Activated T-cell treated with anti-CD3 and anti-CD28 coated beads, Interleukin-2, amount 50 U/mL, for 4 hours (primary cell): Measurements from ENCODE around the gene PRTN3. TPM values are rescaled to one million over a fixed set of nuclear protein-coding genes. Genes with fewer than 3 reads are reported as not detected.

Experiments used
- ATAC-seq, 2 donors: fragments of 200-7000 bp; cut with Tn5 transposase; one replicate each; pipeline ENCODE4 v1.10.0; 2021
- DNase-seq: peaks from one replicate; pipeline ENCODE4 v3.0.0-alpha.2; 2020
- H3K27me3 Mint-ChIP-seq: one replicate; pipeline ENCODE4 v1.8.0; 2021; ENCODE audit warnings: low read depth, mixed read lengths
- H3K36me3 Mint-ChIP-seq: one replicate; pipeline ENCODE4 v1.8.0; 2022; ENCODE audit warnings: mixed read lengths; ENCODE audit not compliant: insufficient read depth
- H3K4me1 Mint-ChIP-seq: one replicate; pipeline ENCODE4 v1.8.0; 2021; ENCODE audit warnings: low read depth, mixed read lengths
- H3K4me3 Mint-ChIP-seq: one replicate; pipeline ENCODE4 v1.8.0; 2021; ENCODE audit warnings: mild to moderate bottlenecking, moderate library complexity, mixed read lengths
- H3K9me3 Mint-ChIP-seq: one replicate; pipeline ENCODE4 v1.8.0; 2021; ENCODE audit warnings: mixed read lengths
- total RNA-seq, 3 donors: library from RNA; stranded (reverse); gene quantifications; one replicate each; pipeline ENCODE4 v1.2.1, GENCODE V29; 2021

Gene PRTN3
- total RNA-seq, 3 donors from 2014 or later, result not detected

- Mint-ChIP-seq H3K4me1 (peaks cover 17% of the 10 kb centered on the region), H3K9me3 (no peaks in the 10 kb centered on the region), H3K27me3 (no peaks in the 10 kb centered on the region), H3K4me3 (no peak overlapping the region), H3K36me3 (peaks cover 10% of the 10 kb centered on the region)
- ATAC-seq, result no peak
- DNase-seq, result no peak
Measured at GRCh38 chr19:896434-896833, 55.6 kb downstream of the PRTN3 start.

GRCh38 chr19:896999-897398 lies 56.2 kb downstream of the PRTN3 start:
- Mint-ChIP-seq H3K4me3 (no peak overlapping the region), H3K27me3 (no peaks in the 10 kb centered on the region), H3K36me3 (peaks cover 10% of the 10 kb centered on the region), H3K4me1 (peaks cover 18% of the 10 kb centered on the region), H3K9me3 (no peaks in the 10 kb centered on the region)
- ATAC-seq, result no peak
- DNase-seq, result no peak

- H3K27me3 Mint-ChIP-seq, result no peaks in the 10 kb centered on the region
- H3K9me3 Mint-ChIP-seq, result no peaks in the 10 kb centered on the region
- H3K4me3 Mint-ChIP-seq, result no peak overlapping the region
- DNase-seq, result no peak
- H3K36me3 Mint-ChIP-seq, result peaks cover 10% of the 10 kb centered on the region
- no peak for ATAC-seq
- peaks cover 18% of the 10 kb centered on the region for H3K4me1 Mint-ChIP-seq
Measured at GRCh38 chr19:897442-898039, 56.7 kb downstream of the PRTN3 start.

Other genes starting within 250 kb of the PRTN3 start
- gene POLRMT, start 207.5 kb upstream of the PRTN3 start, total RNA-seq, result 100 to 1,000 TPM; 110 to 123 (median 119) TPM
- not detected for gene FGF22, start 201.1 kb upstream of the PRTN3 start, total RNA-seq
- gene RNF126, start 177.8 kb upstream of the PRTN3 start, total RNA-seq, result 100 to 1,000 TPM; 144 to 162 (median 147) TPM
- 1 to 10 TPM; 8.0 to 9.9 (median 8.3) TPM for gene FSTL3, start 164.6 kb upstream of the PRTN3 start, total RNA-seq
- gene PRSS57, start 145.5 kb upstream of the PRTN3 start, total RNA-seq, result under 1 TPM in 2 of 3 donors, not detected in 1; 0.87 to 0.94 TPM
- under 1 TPM; 0.26 to 0.61 (median 0.27) TPM for gene PALM, start 132.1 kb upstream of the PRTN3 start, total RNA-seq
- gene MISP, start 89.9 kb upstream of the PRTN3 start, total RNA-seq, result under 1 TPM in 1 of 3 donors, not detected in 2; 0.08 TPM
- gene PTBP1, start 43.5 kb upstream of the PRTN3 start, total RNA-seq, result 1,000 to 10,000 TPM; 1,071 to 1,170 (median 1,104) TPM
- under 1 TPM in 1 of 3 donors, not detected in 2; 0.24 TPM for gene PLPPR3, start 19.0 kb upstream of the PRTN3 start, total RNA-seq
- gene AZU1, start 13.2 kb upstream of the PRTN3 start, total RNA-seq, result not detected
- not detected for gene ELANE, start 11.3 kb downstream of the PRTN3 start, total RNA-seq
- gene CFD, start 18.7 kb downstream of the PRTN3 start, total RNA-seq, result 1 to 10 TPM in 2 of 3 donors, under 1 TPM in 1; 0.49 to 1.9 (median 1.1) TPM
- 10 to 100 TPM; 70.4 to 73.9 (median 73.6) TPM for gene MED16, start 52.2 kb downstream of the PRTN3 start, total RNA-seq
- not detected for gene RNU6-9, start 52.5 kb downstream of the PRTN3 start, total RNA-seq
- gene R3HDM4, start 72.2 kb downstream of the PRTN3 start, total RNA-seq, result 10 to 100 TPM; 92.3 to 97.7 (median 96.3) TPM
- gene KISS1R, start 76.3 kb downstream of the PRTN3 start, total RNA-seq, result 1 to 10 TPM; 2.9 to 5.1 (median 3.3) TPM
- gene ARID3A, start 85.0 kb downstream of the PRTN3 start, total RNA-seq, result 10 to 100 TPM in 1 of 3 donors, 1 to 10 TPM in 2; 7.3 to 13.2 (median 10.0) TPM
- 100 to 1,000 TPM; 163 to 217 (median 199) TPM for gene WDR18, start 143.3 kb downstream of the PRTN3 start, total RNA-seq
- under 1 TPM; 0.05 to 0.19 (median 0.08) TPM for gene GRIN3B, start 159.4 kb downstream of the PRTN3 start, total RNA-seq
- 100 to 1,000 TPM; 197 to 210 (median 204) TPM for gene TMEM259, start 180.1 kb downstream of the PRTN3 start, total RNA-seq
- not detected for gene RNU6-2, start 180.5 kb downstream of the PRTN3 start, total RNA-seq
- 10 to 100 TPM; 52.3 to 69.3 (median 57.8) TPM for gene CNN2, start 185.6 kb downstream of the PRTN3 start, total RNA-seq
- gene ABCA7, start 199.1 kb downstream of the PRTN3 start, total RNA-seq, result 1 to 10 TPM; 7.1 to 8.7 (median 8.6) TPM
- 100 to 1,000 TPM; 128 to 133 (median 133) TPM for gene ARHGAP45, start 226.2 kb downstream of the PRTN3 start, total RNA-seq